Dermis microvascular lymphatic vessel endothelial cell (primary cell): ENCODE data around the gene MGST2. TPM values are rescaled to one million over a fixed set of nuclear protein-coding genes. Genes with fewer than 3 reads are reported as not detected.

Experiments used
- DNase-seq, 2 donors: peaks; one replicate each; pipeline versions ENCODE4 v3.0.0 to v3.0.0-alpha.2; 2010; ENCODE audit warnings: low read depth in 2 of 2
- total RNA-seq: library from RNA; depleted of rRNA; stranded (reverse); fragments of >200 nt; gene quantifications from 2 replicates; pipeline ENCODE4 v1.2.1, GENCODE V29; 2014

MGST2 gene
- total RNA-seq, 1 donor from 2014 or later, result 61.4 TPM

GRCh38 chr4:139643042-139643895 is 22.4 kb upstream of the MGST2 start:
- no peak for DNase-seq

DNA sequence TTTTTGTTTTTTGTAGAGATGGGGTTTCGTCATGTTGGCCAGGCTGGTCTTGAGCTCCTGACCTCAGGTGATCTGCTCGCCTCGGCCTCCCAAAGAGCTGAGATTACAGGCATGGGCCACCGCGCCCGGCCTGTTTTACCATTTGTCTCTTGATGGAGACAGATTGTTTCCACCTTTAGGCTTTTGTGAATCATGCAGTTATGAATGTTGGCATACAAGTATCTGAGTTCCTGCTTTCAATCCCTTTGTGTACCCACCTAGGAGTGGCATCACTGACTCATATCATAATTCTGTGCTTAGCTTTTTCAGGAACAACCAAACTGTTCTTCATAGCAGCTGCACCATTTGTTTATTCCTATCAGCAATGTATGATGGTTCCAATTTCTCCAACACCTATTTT is 20.2 kb upstream of the MGST2 start:
- DNase-seq, result no peak

DNA sequence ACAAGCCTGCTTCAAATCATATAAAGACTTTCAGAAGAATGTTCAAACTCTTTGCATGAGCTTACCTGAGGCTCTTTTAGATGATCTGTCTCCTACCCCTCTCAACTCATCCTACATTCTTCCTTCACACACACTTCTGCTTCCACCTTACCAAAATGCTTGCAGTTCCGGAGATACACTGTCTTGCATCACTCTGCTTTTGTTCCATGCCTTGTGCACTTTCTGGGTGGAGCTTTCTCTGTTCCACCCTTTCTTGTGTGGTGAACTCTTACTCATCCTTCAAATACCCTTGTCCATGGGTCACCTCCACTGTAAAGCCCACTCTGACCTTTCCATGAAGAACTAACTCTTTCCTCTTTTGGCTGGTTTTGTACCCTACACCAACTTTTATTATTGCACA is 18.4 kb upstream of the MGST2 start:
- DNase-seq, result no peak

DNA sequence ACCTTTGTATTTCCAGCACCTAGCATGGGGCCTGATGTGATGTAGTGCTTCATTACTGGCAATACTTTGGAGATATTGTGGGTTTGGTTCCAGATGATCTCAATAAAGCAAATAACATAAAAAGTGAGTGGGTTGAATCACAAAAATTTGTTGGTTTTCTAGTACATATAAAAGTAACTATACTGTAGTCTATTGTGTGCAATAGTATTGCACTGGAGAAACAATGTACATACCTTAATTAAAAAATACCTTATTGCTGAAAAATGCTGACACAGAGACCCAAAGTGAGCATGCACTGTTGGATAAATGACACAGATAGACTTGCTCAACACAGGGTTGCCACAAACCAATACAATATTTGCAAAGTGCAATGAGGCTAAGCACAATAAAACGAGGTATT is 17.7 kb upstream of the MGST2 start:
- DNase-seq, result no peak

DNA sequence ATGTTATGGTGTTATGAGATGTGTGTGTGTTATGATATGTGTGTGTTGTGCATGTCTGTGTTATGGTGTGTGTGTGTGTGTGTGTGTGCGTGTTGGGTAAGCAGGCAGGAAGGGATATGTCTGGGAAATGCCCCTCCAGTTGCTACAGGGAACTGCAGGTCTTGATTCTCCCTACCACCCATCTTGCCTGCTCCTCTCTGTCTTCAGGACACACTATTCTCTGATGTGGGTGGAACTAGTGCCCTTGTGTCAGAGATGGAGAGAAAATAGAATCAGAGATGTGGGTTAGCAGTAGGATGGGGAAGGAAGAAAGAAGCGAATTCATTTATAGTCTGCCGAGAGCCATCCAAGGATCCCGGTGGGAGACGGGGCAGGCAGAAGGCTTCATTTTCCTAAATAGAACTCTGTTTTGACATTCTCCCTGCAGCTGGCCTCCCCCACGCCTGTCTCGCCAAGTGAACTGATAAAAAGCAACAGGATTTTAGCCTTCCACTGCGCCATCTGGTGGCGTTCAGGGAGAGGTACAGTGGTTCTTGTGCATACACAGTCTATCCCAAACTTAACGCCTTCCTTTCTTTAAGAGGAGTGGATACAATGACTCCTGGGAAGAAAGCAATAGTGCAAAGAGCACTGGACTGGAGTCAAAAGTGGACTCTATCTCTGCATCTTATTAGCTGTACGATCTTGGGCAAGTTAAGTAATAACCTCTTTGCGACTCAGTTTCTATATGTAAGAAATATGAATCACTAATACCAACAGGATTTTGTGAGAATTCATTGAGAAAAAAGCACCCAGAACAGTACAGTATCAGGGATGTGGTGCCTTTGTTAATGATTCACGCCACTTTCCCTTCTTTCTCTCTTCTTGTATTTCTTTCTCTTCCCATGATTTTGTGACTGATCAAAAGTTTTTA is 14.1 kb upstream of the MGST2 start:
- DNase-seq, result peak; percentile 70 to 82

- DNase-seq, result no peak
Observed at GRCh38 chr4:139654516-139654915, 11.1 kb upstream of the MGST2 start.

GRCh38 chr4:139655116-139655515 is 10.5 kb upstream of the MGST2 start:
- peak in 1 of 2 donors; percentile 76 for DNase-seq

- peak; percentile 67 to 87 for DNase-seq
Observed at GRCh38 chr4:139656614-139657486, 8.8 kb upstream of the MGST2 start.

- DNase-seq, result peak in 1 of 2 donors; percentile 21
Observed at GRCh38 chr4:139658185-139658584, 7.4 kb upstream of the MGST2 start.

DNA sequence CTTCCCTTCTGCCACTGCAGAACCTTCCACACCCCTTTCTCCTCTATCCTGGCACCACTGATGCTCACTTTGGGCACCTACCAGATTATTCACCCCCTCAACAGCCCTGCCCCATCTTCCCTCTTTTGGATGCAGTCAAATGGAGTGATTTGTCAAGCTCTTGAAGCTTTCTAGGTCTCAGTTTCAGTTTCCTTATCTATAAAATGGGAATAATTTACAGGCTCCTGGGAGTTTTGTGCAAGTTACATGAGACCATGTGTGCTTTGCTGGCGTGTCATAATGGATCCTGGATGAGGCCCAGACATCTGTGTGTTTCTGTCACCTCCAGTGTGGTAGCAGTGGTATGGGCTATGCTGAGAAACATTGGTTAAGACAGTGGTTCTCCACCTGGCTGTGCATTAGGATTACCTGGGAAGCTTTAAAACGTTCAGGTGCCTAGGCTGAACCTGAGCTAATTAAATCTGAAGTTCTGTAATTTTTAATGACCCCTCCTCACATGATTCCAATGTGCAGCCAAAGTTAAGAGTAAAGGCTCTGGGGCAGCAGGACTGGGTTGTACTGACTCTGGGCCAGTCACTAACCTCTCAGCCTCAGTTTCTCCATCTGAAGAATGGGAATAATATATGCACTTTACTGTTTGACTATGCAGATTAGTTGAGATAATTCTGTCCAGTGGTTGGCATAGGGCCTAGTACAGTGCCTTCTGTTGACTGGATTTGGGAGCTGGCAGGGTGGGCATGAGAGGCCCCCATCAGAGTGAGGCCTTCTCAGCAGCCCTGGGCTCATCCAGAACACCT is 6.8 kb upstream of the MGST2 start:
- DNase-seq, result no peak

GRCh38 chr4:139659735-139660424 is 5.7 kb upstream of the MGST2 start:
- peak in 1 of 2 donors; percentile 26 for DNase-seq

DNA sequence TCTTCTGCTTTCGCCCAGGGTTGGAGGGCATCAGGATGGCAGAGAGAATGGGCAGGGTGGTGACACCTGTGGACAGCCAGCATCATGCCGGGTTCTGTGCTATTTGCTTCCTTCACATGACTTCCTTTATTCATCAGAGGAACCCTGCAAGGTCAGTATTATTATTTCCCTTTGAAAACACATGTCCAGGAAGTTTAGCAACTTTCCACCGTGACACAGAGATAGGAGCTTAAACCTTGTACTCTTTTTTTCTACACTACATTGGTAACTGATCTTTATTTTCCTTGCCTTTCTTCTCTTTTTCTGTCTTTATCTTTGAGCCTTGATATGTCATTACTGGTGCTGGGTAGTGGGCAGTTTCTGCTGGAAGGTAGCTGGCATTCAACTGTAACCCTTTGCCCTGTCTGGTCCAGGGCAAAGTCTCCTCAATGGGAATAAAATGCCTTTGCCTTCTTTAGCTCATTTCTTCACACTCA is 5.0 kb upstream of the MGST2 start:
- DNase-seq, result peak; percentile 93 to 96

GRCh38 chr4:139663561-139664138 is 2.0 kb upstream of the MGST2 start:
- no peak for DNase-seq

GRCh38 chr4:139664442-139664841 is 1.2 kb upstream of the MGST2 start:
- DNase-seq, result no peak

DNA sequence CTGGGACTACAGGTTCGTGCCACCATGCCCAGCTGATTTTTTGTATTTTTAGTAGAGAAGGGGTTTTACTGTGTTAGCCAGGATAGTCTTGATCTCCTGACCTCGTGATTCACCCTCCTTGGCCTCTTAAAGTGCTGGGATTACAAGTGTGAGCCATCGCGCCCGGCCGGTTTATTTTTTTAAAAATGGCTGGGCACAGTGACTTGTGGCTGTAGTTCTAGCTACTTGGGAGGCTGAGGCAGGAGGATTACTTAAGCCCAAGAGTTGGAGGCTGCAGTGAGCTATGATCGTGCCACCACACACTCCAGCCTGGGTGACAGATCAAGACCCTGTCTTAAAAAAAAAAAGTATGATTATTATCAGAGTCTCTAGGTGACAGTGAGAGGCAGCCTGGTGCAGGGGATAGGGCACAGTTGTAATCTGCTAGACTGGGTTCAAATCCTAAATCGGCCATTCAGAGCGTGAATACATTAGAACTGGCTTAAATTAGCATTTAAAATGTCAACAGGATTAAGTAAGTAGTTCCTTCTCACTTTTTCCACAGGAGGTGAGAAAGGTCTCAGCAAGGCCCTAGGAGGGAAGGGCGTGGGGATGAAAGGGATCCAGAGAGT is 435 bp upstream of the MGST2 start:
- no peak for DNase-seq

- peak in 1 of 2 donors; percentile 85 for DNase-seq
Observed at GRCh38 chr4:139666735-139667281, 1.2 kb downstream of the MGST2 start.

DNA sequence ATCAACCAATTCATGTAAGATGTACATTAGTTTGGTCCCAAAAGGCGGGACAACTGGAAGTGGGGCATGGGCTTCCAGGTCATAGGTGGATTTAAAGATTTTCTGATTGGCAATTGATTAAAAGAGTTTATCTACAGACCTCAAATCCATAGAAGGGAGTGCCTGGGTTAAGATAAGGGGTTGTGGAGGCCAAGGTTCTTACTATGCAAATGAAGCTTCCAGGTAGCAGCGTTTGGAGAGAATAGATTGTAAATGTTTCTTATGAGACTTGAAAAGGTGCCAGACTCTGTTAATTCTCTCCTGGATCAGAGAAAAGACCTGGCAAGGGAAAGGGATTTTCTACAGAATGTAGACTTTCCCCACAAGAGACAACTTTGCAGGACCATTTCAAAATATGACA is 2.4 kb downstream of the MGST2 start:
- no peak for DNase-seq

- DNase-seq, result no peak
Observed at GRCh38 chr4:139668658-139669201, 3.1 kb downstream of the MGST2 start.
